Measurements from ENCODE around the gene ABL2. TPM values are rescaled to one million over a fixed set of nuclear protein-coding genes. Genes with fewer than 3 reads are reported as not detected.
A peak's percentile ranks its signal among the peaks of the same experiment; 100 is the strongest.

ABL2 gene
- total RNA-seq, 1 experiment from 2014 or later = 38.3 TPM

DNA sequence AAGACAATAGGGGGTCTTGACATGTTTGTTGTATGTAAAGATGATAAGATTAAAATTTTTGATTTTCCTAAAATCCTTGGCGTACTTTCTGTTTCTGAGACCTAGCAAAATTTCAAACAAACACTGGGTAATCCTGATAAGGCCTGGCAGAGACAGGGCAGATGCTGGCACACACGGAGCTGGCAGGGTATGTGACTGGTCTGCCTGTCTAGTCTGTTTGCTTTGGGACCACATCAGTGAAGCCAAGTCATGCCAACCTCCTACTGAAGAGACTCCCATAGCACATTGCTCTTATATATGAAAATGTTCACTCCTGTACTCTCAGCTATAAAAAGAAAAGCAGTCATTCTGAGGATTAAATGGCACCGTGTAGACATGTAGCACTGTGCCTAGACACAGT lies 133.6 kb downstream of the ABL2 start:
- Histone ChIP-seq H3K9me3 (ENCODE audit: control insufficient read depth, insufficient read depth, low read depth, low read length) (no peaks in the 10 kb centered on the region), H3K4me3 (ENCODE audit: low read depth in 2 of 2, low read length in 2 of 2) (no peak overlapping the region), H3K4me1 (ENCODE audit: control insufficient read depth, insufficient read depth, low read length) (peaks cover 11% of the 10 kb centered on the region), H3K27ac (ENCODE audit: low read length) (no peak overlapping the region), H3K27me3 (ENCODE audit: control insufficient read depth, insufficient read depth, low read length) (no peaks in the 10 kb centered on the region), H3K36me3 (ENCODE audit: control insufficient read depth, insufficient read depth, low read length) (no peaks in the 10 kb centered on the region; the same call in 1 of the 2 replicates)
- TF ChIP-seq SIN3A (IDR thresholded peaks at IDR 0.05; ENCODE audit: borderline replicate concordance, insufficient read depth, low read depth, low read length) = no peak
- TF ChIP-seq POLR2AphosphoS5 (IDR thresholded peaks at IDR 0.05; ENCODE audit: low read depth, low read length) = no peak
- no peak for TF ChIP-seq REST (IDR thresholded peaks at IDR 0.05; ENCODE audit: insufficient read depth in 1 of 2, low read depth in 2 of 2, low read length in 1 of 2)
- TF ChIP-seq, protein P1, sequence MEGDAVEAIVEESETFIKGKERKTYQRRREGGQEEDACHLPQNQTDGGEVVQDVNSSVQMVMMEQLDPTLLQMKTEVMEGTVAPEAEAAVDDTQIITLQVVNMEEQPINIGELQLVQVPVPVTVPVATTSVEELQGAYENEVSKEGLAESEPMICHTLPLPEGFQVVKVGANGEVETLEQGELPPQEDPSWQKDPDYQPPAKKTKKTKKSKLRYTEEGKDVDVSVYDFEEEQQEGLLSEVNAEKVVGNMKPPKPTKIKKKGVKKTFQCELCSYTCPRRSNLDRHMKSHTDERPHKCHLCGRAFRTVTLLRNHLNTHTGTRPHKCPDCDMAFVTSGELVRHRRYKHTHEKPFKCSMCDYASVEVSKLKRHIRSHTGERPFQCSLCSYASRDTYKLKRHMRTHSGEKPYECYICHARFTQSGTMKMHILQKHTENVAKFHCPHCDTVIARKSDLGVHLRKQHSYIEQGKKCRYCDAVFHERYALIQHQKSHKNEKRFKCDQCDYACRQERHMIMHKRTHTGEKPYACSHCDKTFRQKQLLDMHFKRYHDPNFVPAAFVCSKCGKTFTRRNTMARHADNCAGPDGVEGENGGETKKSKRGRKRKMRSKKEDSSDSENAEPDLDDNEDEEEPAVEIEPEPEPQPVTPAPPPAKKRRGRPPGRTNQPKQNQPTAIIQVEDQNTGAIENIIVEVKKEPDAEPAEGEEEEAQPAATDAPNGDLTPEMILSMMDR (IDR thresholded peaks at IDR 0.05) = no peak
- TF ChIP-seq TCF7L2 (IDR thresholded peaks at IDR 0.05; ENCODE audit: low read depth, low read length) = no peak
- in situ Hi-C loops (cut with HindIII; ENCODE audit: low pct_unique_long_range_greater_than_20kb, low sequenced_read_pairs) (no loop called here), intact Hi-C loops (cut with micrococcal nuclease; ENCODE audit: unreplicated experiment) (no loop called here)
- no TSS peak for BruUV-seq (replicated peaks)
- DNase-seq (ENCODE audit: low read depth, low spot score) (no peak), ATAC-seq (no peak)
- ChIA-PET CTCF (no interaction called here), POLR2A (no interaction called here)

DNA sequence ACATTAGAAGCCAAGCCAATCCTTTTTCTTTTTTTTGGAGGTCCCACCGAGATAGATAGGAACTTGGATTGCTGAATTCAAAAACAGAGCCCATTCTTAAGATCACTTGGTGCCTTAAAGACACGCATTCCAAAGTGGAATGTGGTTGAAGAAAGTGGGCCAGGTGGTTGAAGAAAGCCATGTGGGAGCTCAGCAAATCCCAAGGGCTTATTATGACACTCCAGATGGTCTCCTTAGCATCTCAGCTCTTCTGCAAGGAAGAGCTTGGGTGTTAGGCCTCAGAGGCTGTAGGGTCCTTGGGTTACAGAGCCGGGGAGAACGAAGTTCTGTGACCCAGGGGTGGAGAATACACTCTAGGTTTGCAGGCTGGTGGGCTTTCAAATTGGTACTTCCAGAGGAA lies 134.1 kb downstream of the ABL2 start:
- intact Hi-C loops (cut with micrococcal nuclease; ENCODE audit: unreplicated experiment) (no loop called here), in situ Hi-C loops (cut with HindIII; ENCODE audit: low pct_unique_long_range_greater_than_20kb, low sequenced_read_pairs) (no loop called here)
- no peak for DNase-seq (ENCODE audit: low read depth, low spot score)
- H3K27ac ChIP-seq (ENCODE audit: low read length) = no peak overlapping the region; the same call in 1 of the 2 replicates
- BruUV-seq (replicated peaks) = TSS peak; percentile 98
- H3K27me3 ChIP-seq (ENCODE audit: control insufficient read depth, insufficient read depth, low read length) = no peaks in the 10 kb centered on the region
- POLR2A ChIA-PET = no interaction called here
- TF ChIP-seq POLR2AphosphoS5 (IDR thresholded peaks at IDR 0.05; ENCODE audit: low read depth, low read length) (no peak), SIN3A (IDR thresholded peaks at IDR 0.05; ENCODE audit: borderline replicate concordance, insufficient read depth, low read depth, low read length) (no peak), TCF7L2 (IDR thresholded peaks at IDR 0.05; ENCODE audit: low read depth, low read length) (no peak), REST (IDR thresholded peaks at IDR 0.05; ENCODE audit: insufficient read depth in 1 of 2, low read depth in 2 of 2, low read length in 1 of 2) (no peak)
- TF ChIP-seq, protein P1 (IDR thresholded peaks at IDR 0.05) = no peak
- no peak for ATAC-seq
- H3K36me3 ChIP-seq (ENCODE audit: control insufficient read depth, insufficient read depth, low read length) = no peaks in the 10 kb centered on the region; the same call in 1 of the 2 replicates
- no peak overlapping the region for H3K4me3 ChIP-seq (ENCODE audit: low read depth in 2 of 2, low read length in 2 of 2)
- no peaks in the 10 kb centered on the region for H3K9me3 ChIP-seq (ENCODE audit: control insufficient read depth, insufficient read depth, low read depth, low read length)
- CTCF ChIA-PET = no interaction called here
- peaks cover 11% of the 10 kb centered on the region for H3K4me1 ChIP-seq (ENCODE audit: control insufficient read depth, insufficient read depth, low read length)

Measured in Panc1 (cell line).